SK-N-SH (cell line): Measurements from ENCODE around the gene LRRC1.

ENCODE experiments used
- GABPA ChIP-seq: IDR thresholded peaks from 2 replicates; pipeline ENCODE4 v1.4.0; 2012; ENCODE audit warnings: low read depth, mild to moderate bottlenecking
- MEF2A ChIP-seq: IDR thresholded peaks from 2 replicates; pipeline ENCODE4 v1.4.0; 2012; ENCODE audit warnings: low read depth, borderline replicate concordance
- TF ChIP-seq, protein P1 (sequence below): fragments of 200-600 bp; sonication (generic); IDR thresholded peaks from 2 replicates; pipeline ENCODE4 v1.6.1; 2017; ENCODE audit warnings: antibody characterized with exemption, mild to moderate bottlenecking, moderate library complexity

DNA sequence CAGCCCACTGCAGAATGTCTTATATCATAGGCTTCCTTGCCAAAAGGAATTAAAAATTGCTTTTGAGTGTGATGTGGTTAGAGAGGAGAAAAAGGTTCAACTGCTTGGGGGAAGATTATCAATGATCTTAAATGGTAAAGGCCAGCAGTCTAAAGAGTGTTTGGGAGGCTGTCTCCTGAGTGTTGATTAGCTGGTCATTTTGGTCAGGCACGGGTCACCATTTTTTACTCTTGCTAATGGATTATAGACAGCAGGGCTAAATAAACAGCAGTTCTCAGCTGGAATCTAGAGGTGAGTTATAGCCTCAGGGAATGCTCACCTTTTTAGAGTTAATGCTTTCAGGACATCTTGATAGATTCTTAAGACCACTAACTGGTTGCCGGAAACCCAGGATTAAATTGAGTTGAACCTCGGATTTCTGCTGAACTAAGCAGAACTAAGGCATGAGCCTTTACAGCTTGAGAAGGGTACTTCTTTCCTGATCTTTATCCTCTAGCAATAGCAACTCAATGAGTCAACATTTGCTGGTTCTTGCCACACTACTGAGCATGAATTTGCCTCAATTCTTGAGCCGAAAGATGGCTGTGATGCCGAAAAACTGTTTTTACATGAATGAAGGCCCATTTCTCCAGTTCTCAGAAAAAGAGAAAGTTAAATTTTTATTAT, 120.4 kb downstream of the LRRC1 start:
- no peak for TF ChIP-seq MEF2A
- no peak for TF ChIP-seq GABPA
- TF ChIP-seq, protein P1, sequence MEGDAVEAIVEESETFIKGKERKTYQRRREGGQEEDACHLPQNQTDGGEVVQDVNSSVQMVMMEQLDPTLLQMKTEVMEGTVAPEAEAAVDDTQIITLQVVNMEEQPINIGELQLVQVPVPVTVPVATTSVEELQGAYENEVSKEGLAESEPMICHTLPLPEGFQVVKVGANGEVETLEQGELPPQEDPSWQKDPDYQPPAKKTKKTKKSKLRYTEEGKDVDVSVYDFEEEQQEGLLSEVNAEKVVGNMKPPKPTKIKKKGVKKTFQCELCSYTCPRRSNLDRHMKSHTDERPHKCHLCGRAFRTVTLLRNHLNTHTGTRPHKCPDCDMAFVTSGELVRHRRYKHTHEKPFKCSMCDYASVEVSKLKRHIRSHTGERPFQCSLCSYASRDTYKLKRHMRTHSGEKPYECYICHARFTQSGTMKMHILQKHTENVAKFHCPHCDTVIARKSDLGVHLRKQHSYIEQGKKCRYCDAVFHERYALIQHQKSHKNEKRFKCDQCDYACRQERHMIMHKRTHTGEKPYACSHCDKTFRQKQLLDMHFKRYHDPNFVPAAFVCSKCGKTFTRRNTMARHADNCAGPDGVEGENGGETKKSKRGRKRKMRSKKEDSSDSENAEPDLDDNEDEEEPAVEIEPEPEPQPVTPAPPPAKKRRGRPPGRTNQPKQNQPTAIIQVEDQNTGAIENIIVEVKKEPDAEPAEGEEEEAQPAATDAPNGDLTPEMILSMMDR: no peak
